HEK293 (cell line): ENCODE data around the gene RETREG2.

Experiments used
- BCL11B ChIP-seq: fragments of 450-650 bp; formaldehyde crosslinking; IDR thresholded peaks from 2 replicates; pipeline ENCODE4 v1.5.1; 2016; ENCODE audit warnings: low read depth, missing biosample characterization, missing genetic modification characterization
- HOXD13 ChIP-seq: sonication (generic); formaldehyde crosslinking; IDR thresholded peaks from 2 replicates; pipeline ENCODE4 v1.8.0; 2022; ENCODE audit warnings: missing genetic modification reagents, borderline replicate concordance
- IKZF3 ChIP-seq: fragments of 450-650 bp; IDR thresholded peaks from 2 replicates; pipeline ENCODE4 v1.5.0; 2018; ENCODE audit warnings: missing biosample characterization, mild to moderate bottlenecking, missing genetic modification characterization, moderate library complexity
- KLF1 ChIP-seq: fragments of 450-650 bp; formaldehyde crosslinking; IDR thresholded peaks from 2 replicates; pipeline ENCODE4 v1.5.1; 2016; ENCODE audit warnings: missing biosample characterization, missing genetic modification characterization
- KLF7 ChIP-seq: fragments of 450-650 bp; formaldehyde crosslinking; IDR thresholded peaks from 2 replicates; pipeline ENCODE4 v1.5.1; 2016; ENCODE audit warnings: missing biosample characterization, missing genetic modification characterization, borderline replicate concordance
- KLF9 ChIP-seq: fragments of 450-650 bp; formaldehyde crosslinking; IDR thresholded peaks from 2 replicates; pipeline ENCODE4 v1.5.1; 2016; ENCODE audit warnings: missing biosample characterization, missing genetic modification characterization, low read depth
- MYNN ChIP-seq: fragments of 450-650 bp; formaldehyde crosslinking; IDR thresholded peaks from 2 replicates; pipeline ENCODE4 v1.5.1; 2016; ENCODE audit warnings: missing biosample characterization, missing genetic modification characterization, borderline replicate concordance
- OVOL3 ChIP-seq: fragments of 450-650 bp; formaldehyde crosslinking; IDR thresholded peaks from 2 replicates; pipeline ENCODE4 v1.5.1; 2016; ENCODE audit warnings: missing biosample characterization, missing genetic modification characterization
- SP3 ChIP-seq: fragments of 450-650 bp; formaldehyde crosslinking; IDR thresholded peaks from 2 replicates; pipeline ENCODE4 v1.5.1; 2016; ENCODE audit warnings: missing biosample characterization, missing genetic modification characterization
- SP7 ChIP-seq: fragments of 450-650 bp; formaldehyde crosslinking; IDR thresholded peaks from 2 replicates; pipeline ENCODE4 v1.5.1; 2016; ENCODE audit warnings: missing biosample characterization, missing genetic modification characterization
- TCF7L2 ChIP-seq: IDR thresholded peaks from 2 replicates; pipeline ENCODE4 v1.6.1; 2011; ENCODE audit warnings: low read depth, mild to moderate bottlenecking, inconsistent platforms, low read length, moderate library complexity, borderline replicate concordance
- WT1 ChIP-seq: fragments of 450-650 bp; formaldehyde crosslinking; IDR thresholded peaks from 2 replicates; pipeline ENCODE4 v1.5.1; 2016; ENCODE audit warnings: missing biosample characterization, missing genetic modification characterization
- ZBTB17 ChIP-seq: fragments of 450-650 bp; formaldehyde crosslinking; IDR thresholded peaks from 2 replicates; pipeline ENCODE4 v1.5.1; 2016; ENCODE audit warnings: missing biosample characterization, missing genetic modification characterization
- ZNF114 ChIP-seq: fragments of 450-650 bp; formaldehyde crosslinking; IDR thresholded peaks from 2 replicates; pipeline ENCODE4 v1.5.0; 2017; ENCODE audit warnings: missing biosample characterization, missing genetic modification characterization
- ZNF16 ChIP-seq: fragments of 450-650 bp; formaldehyde crosslinking; IDR thresholded peaks from 2 replicates; pipeline ENCODE4 v1.5.1; 2016; ENCODE audit warnings: low read depth, missing biosample characterization, missing genetic modification characterization
- ZNF214 ChIP-seq: fragments of 450-650 bp; formaldehyde crosslinking; IDR thresholded peaks from 2 replicates; pipeline ENCODE4 v1.5.1; 2017; ENCODE audit warnings: missing biosample characterization, mild to moderate bottlenecking, missing genetic modification characterization, borderline replicate concordance
- ZNF311 ChIP-seq: fragments of 450-650 bp; formaldehyde crosslinking; IDR thresholded peaks from 2 replicates; pipeline ENCODE4 v1.5.1; 2017; ENCODE audit warnings: missing biosample characterization, missing genetic modification characterization, borderline replicate concordance
- ZNF433 ChIP-seq: fragments of 450-650 bp; formaldehyde crosslinking; IDR thresholded peaks from 2 replicates; pipeline ENCODE4 v1.5.1; 2016; ENCODE audit warnings: missing biosample characterization, missing genetic modification characterization, low read depth
- ZNF48 ChIP-seq: fragments of 450-650 bp; formaldehyde crosslinking; IDR thresholded peaks from 2 replicates; pipeline ENCODE4 v1.5.1; 2016; ENCODE audit warnings: missing biosample characterization, missing genetic modification characterization
- ZNF548 ChIP-seq: fragments of 450-650 bp; formaldehyde crosslinking; IDR thresholded peaks from 2 replicates; pipeline ENCODE4 v1.5.1; 2016; ENCODE audit warnings: missing biosample characterization, missing genetic modification characterization
- ZNF585B ChIP-seq: fragments of 450-650 bp; formaldehyde crosslinking; IDR thresholded peaks from 2 replicates; pipeline ENCODE4 v1.5.1; 2016; ENCODE audit warnings: missing biosample characterization, missing genetic modification characterization
- ZNF660 ChIP-seq: fragments of 450-650 bp; IDR thresholded peaks from 2 replicates; pipeline ENCODE4 v1.5.1; 2018; ENCODE audit warnings: missing biosample characterization, mild to moderate bottlenecking, missing genetic modification characterization
- ZNF664 ChIP-seq: fragments of 450-650 bp; formaldehyde crosslinking; IDR thresholded peaks from 2 replicates; pipeline ENCODE4 v1.5.1; 2016; ENCODE audit warnings: missing biosample characterization, missing genetic modification characterization
- ZNF791 ChIP-seq: fragments of 450-650 bp; formaldehyde crosslinking; IDR thresholded peaks from 2 replicates; pipeline ENCODE4 v1.5.1; 2016; ENCODE audit warnings: missing biosample characterization, missing genetic modification characterization
- ZNF792 ChIP-seq: fragments of 450-650 bp; formaldehyde crosslinking; IDR thresholded peaks from 2 replicates; pipeline ENCODE4 v1.5.1; 2016; ENCODE audit warnings: missing biosample characterization, missing genetic modification characterization
- ZNF843 ChIP-seq: fragments of 450-650 bp; formaldehyde crosslinking; IDR thresholded peaks from 2 replicates; pipeline ENCODE4 v1.5.1; 2016; ENCODE audit warnings: missing biosample characterization, missing genetic modification characterization
- TF ChIP-seq, protein P1 (sequence below): fragments of 450-650 bp; formaldehyde crosslinking; IDR thresholded peaks from 2 replicates; pipeline ENCODE4 v1.5.1; 2016; ENCODE audit warnings: missing biosample characterization, missing genetic modification characterization
- TF ChIP-seq, protein P2 (sequence below): fragments of 450-650 bp; formaldehyde crosslinking; IDR thresholded peaks from 2 replicates; pipeline ENCODE4 v1.5.1; 2016; ENCODE audit warnings: missing biosample characterization, missing genetic modification characterization, low read depth
- TF ChIP-seq, protein P3 (sequence below): fragments of 450-650 bp; formaldehyde crosslinking; IDR thresholded peaks from 2 replicates; pipeline ENCODE4 v1.5.1; 2016; ENCODE audit warnings: missing biosample characterization, missing genetic modification characterization
- TF ChIP-seq, protein P4 (sequence below): fragments of 450-650 bp; formaldehyde crosslinking; IDR thresholded peaks from 2 replicates; pipeline ENCODE4 v1.5.1; 2016; ENCODE audit warnings: missing biosample characterization, missing genetic modification characterization
- TF ChIP-seq, protein P5 (sequence below): fragments of 450-650 bp; formaldehyde crosslinking; IDR thresholded peaks from 2 replicates; pipeline ENCODE4 v1.5.1; 2017; ENCODE audit warnings: missing biosample characterization, missing genetic modification characterization

The RETREG2 gene

DNA sequence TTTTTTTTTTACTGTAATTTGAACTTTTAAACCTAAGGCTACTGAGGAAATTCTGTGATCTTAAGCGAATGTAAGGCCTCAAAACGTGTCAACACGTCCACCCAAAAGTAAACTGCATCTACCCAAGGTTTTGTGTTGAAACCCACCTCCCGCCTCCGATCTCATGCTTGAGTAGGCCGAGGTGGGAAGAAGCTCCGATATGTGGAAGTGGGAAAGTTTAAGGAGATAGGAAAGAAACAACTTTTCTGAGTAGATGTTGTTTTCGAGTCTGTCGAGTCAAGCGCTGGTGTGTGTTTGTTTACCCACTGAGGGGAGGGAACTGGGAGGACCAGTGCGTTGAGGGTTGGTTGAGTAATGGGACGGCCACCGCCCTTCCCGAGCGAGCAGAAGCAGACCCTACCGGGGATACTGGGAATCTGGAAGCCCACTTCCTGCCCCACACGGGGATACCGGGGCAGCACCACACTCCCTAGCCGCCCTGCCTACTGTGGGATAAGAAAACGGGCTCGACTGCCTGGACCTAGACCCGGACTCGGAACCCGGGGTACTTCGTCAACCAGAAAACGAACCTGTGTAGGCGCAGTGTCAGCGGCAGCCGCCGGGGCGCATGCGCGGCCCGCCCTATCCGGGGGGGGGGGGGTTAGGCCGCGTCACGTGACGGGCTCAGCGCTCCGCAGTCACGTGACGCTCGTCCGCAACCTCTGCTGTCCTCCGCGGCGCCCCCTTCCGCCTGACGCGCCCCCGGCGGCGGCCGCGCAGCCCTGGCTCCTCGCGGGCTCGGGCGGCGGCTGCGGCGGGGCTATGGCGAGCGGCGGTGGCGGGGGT lies at the start of gene RETREG2 (continued):
- TF ChIP-seq ZNF433 = no peak
- no peak for TF ChIP-seq HOXD13 (CRISPR knock-in tag)
- peak; percentile 51; the same call in 1 of the 2 replicates for TF ChIP-seq KLF9 (tag by site-specific recombination)
- TF ChIP-seq BCL11B (tag by site-specific recombination) = no peak
- no peak for TF ChIP-seq ZNF660
- peak; percentile 76 for TF ChIP-seq KLF1
- no peak for TF ChIP-seq ZNF585B
- TF ChIP-seq ZNF664 (tag by site-specific recombination) = no peak
- no peak for TF ChIP-seq ZNF548
- TF ChIP-seq, protein P1, sequence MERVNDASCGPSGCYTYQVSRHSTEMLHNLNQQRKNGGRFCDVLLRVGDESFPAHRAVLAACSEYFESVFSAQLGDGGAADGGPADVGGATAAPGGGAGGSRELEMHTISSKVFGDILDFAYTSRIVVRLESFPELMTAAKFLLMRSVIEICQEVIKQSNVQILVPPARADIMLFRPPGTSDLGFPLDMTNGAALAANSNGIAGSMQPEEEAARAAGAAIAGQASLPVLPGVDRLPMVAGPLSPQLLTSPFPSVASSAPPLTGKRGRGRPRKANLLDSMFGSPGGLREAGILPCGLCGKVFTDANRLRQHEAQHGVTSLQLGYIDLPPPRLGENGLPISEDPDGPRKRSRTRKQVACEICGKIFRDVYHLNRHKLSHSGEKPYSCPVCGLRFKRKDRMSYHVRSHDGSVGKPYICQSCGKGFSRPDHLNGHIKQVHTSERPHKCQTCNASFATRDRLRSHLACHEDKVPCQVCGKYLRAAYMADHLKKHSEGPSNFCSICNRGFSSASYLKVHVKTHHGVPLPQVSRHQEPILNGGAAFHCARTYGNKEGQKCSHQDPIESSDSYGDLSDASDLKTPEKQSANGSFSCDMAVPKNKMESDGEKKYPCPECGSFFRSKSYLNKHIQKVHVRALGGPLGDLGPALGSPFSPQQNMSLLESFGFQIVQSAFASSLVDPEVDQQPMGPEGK (tag by site-specific recombination) = peak; percentile 72
- TF ChIP-seq, protein P2, sequence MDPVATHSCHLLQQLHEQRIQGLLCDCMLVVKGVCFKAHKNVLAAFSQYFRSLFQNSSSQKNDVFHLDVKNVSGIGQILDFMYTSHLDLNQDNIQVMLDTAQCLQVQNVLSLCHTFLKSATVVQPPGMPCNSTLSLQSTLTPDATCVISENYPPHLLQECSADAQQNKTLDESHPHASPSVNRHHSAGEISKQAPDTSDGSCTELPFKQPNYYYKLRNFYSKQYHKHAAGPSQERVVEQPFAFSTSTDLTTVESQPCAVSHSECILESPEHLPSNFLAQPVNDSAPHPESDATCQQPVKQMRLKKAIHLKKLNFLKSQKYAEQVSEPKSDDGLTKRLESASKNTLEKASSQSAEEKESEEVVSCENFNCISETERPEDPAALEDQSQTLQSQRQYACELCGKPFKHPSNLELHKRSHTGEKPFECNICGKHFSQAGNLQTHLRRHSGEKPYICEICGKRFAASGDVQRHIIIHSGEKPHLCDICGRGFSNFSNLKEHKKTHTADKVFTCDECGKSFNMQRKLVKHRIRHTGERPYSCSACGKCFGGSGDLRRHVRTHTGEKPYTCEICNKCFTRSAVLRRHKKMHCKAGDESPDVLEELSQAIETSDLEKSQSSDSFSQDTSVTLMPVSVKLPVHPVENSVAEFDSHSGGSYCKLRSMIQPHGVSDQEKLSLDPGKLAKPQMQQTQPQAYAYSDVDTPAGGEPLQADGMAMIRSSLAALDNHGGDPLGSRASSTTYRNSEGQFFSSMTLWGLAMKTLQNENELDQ = no peak
- peak; percentile 87 for TF ChIP-seq KLF7 (tag by site-specific recombination)
- no peak for TF ChIP-seq ZNF792 (tag by site-specific recombination)
- no peak for TF ChIP-seq ZNF16
- TF ChIP-seq ZNF311 (tag by site-specific recombination) = no peak
- no peak for TF ChIP-seq MYNN (tag by site-specific recombination)
- TF ChIP-seq ZNF48 (tag by site-specific recombination) = no peak
- TF ChIP-seq TCF7L2 = no peak
- no peak for TF ChIP-seq ZNF214
- TF ChIP-seq SP3 (tag by site-specific recombination) = peak; percentile 59
- TF ChIP-seq ZBTB17 (tag by site-specific recombination) = peak; percentile 32; the same call in 1 of the 2 replicates
- no peak for TF ChIP-seq ZNF114 (tag by site-specific recombination)
- peak; percentile 57 for TF ChIP-seq SP7 (tag by site-specific recombination)
- TF ChIP-seq OVOL3 (tag by site-specific recombination) = no peak
- TF ChIP-seq, protein P3, sequence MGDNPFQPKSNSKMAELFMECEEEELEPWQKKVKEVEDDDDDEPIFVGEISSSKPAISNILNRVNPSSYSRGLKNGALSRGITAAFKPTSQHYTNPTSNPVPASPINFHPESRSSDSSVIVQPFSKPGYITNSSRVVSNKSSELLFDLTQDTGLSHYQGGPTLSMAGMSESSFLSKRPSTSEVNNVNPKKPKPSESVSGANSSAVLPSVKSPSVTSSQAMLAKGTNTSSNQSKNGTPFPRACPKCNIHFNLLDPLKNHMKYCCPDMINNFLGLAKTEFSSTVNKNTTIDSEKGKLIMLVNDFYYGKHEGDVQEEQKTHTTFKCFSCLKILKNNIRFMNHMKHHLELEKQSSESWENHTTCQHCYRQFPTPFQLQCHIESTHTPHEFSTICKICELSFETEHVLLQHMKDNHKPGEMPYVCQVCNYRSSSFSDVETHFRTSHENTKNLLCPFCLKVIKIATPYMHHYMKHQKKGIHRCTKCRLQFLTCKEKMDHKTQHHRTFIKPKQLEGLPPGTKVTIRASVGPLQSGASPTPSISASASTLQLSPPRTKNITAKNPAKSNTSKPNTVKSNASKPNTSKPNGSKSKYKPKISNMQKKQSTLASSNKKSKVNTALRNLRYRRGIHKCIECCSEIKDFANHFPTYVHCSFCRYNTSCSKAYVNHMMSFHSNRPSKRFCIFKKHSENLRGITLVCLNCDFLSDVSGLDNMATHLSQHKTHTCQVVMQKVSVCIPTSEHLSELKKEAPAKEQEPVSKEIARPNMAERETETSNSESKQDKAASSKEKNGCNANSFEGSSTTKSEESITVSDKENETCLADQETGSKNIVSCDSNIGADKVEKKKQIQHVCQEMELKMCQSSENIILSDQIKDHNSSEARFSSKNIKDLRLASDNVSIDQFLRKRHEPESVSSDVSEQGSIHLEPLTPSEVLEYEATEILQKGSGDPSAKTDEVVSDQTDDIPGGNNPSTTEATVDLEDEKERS = no peak
- TF ChIP-seq IKZF3 (tag by site-specific recombination) = no peak
- TF ChIP-seq ZNF791 (tag by site-specific recombination) = no peak
- TF ChIP-seq, protein P4, sequence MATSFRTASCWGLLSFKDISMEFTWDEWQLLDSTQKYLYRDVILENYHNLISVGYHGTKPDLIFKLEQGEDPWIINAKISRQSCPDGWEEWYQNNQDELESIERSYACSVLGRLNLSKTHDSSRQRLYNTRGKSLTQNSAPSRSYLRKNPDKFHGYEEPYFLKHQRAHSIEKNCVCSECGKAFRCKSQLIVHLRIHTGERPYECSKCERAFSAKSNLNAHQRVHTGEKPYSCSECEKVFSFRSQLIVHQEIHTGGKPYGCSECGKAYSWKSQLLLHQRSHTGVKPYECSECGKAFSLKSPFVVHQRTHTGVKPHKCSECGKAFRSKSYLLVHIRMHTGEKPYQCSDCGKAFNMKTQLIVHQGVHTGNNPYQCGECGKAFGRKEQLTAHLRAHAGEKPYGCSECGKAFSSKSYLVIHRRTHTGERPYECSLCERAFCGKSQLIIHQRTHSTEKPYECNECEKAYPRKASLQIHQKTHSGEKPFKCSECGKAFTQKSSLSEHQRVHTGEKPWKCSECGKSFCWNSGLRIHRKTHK (tag by site-specific recombination) = no peak
- peak; percentile 95 for TF ChIP-seq WT1 (tag by site-specific recombination)
- TF ChIP-seq, protein P5, sequence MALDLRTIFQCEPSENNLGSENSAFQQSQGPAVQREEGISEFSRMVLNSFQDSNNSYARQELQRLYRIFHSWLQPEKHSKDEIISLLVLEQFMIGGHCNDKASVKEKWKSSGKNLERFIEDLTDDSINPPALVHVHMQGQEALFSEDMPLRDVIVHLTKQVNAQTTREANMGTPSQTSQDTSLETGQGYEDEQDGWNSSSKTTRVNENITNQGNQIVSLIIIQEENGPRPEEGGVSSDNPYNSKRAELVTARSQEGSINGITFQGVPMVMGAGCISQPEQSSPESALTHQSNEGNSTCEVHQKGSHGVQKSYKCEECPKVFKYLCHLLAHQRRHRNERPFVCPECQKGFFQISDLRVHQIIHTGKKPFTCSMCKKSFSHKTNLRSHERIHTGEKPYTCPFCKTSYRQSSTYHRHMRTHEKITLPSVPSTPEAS (tag by site-specific recombination) = no peak
- no peak for TF ChIP-seq ZNF843 (tag by site-specific recombination)
